Activated CD4-positive, alpha-beta T cell treated with anti-CD3 and anti-CD28 coated beads, Interleukin-2, amount 10 ng/mL, durations not matched to agents 24 days and 14 days (primary cell): ENCODE results near the gene MYO5C. TPM values are rescaled to one million over a fixed set of nuclear protein-coding genes. Genes with fewer than 3 reads are reported as not detected.
A peak's percentile ranks its signal among the peaks of the same experiment; 100 is the strongest.

ENCODE experiments used
- DNase-seq: peaks from one replicate; pipeline ENCODE4 v3.0.0; 2022
- H3K27ac Mint-ChIP-seq: one replicate; pipeline ENCODE4 v1.8.0; 2022; ENCODE audit warnings: mild to moderate bottlenecking, mixed read lengths
- H3K27me3 Mint-ChIP-seq: one replicate; pipeline ENCODE4 v1.8.0; 2022; ENCODE audit warnings: mixed read lengths
- H3K36me3 Mint-ChIP-seq: one replicate; pipeline ENCODE4 v1.8.0; 2022; ENCODE audit warnings: low read depth, mild to moderate bottlenecking, mixed read lengths
- H3K4me1 Mint-ChIP-seq: one replicate; pipeline ENCODE4 v1.8.0; 2021; ENCODE audit warnings: mixed read lengths
- H3K4me3 Mint-ChIP-seq: one replicate; pipeline ENCODE4 v1.8.0; 2022; ENCODE audit warnings: mild to moderate bottlenecking, moderate library complexity, mixed read lengths
- H3K9me3 Mint-ChIP-seq: one replicate; pipeline ENCODE4 v1.8.0; 2021; ENCODE audit warnings: mixed read lengths
- intact Hi-C: fragments of 100-400 bp; cut with micrococcal nuclease; formaldehyde crosslinking; loops from one replicate; pipeline ENCODE4 v1.15.1; 2023
- total RNA-seq: library from RNA; stranded (reverse); gene quantifications from 2 replicates; pipeline ENCODE4 v1.2.3, GENCODE V29; 2022

Gene MYO5C
- total RNA-seq, 1 donor from 2014 or later = 0.30 TPM

DNA sequence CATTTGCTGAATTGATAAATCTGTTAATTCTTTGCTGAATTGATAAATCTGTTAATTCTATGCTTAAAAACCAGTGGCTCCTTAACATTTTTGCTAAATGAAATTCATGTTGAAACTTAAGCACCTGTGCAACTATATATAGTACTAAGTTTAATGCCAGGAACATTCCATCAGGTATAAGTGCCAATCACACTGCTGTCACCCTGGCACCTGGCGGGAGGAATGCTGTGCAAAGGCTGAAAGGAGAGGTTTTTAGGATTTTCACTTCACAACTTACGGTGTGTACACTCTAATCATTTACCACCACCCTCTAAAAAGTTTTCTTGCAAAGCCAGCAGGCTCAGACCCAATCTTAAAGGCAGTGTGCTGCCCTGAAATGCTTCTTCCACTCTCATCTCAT is 33.5 kb upstream of the MYO5C start:
- no peak for DNase-seq
- Mint-ChIP-seq H3K36me3 (peaks cover 22% of the 10 kb centered on the region), H3K9me3 (no peaks in the 10 kb centered on the region), H3K4me1 (peaks cover 22% of the 10 kb centered on the region), H3K27ac (no peak overlapping the region), H3K4me3 (no peak overlapping the region), H3K27me3 (no peaks in the 10 kb centered on the region)
- intact Hi-C loops = no loop called here

DNA sequence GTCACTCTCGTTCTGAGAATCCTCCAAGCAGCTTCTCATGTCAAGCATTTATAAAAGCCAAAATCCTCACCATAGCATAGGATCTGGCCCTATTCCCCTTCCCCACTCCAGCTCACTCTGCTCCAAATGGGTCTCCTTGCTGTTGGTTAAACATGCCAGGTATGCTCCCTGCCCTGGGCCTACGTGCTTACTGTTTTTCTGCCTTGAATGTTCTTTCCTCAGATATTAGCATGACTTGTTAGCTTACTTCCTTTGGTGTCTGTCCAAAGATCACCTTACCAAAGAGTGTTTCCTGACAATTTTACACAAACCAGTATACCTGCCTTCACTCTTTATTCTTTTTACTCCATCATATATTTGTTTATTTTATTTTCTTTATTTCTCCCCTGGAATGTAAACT is 33.1 kb upstream of the MYO5C start:
- H3K27ac Mint-ChIP-seq = no peak overlapping the region

DNA sequence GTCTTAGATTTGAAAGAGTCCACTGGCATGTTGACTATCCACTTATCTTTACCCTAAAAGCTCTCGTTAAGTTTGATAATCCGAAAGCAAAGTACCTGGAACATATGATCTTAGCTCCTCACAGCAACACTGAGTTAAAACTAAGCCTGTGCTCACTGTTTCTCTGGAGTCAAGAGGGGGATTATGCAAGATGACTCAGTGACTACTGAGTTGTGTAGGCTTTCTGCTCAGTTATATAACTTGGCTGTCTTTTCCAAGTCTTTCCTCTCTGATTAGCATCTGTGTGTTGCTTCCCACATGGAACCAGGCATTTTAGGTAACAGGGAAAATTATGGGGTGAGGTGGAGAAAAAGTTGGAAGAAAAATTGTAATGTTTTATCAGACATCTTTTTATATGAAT is 31.2 kb upstream of the MYO5C start:
- Mint-ChIP-seq H3K9me3 (no peaks in the 10 kb centered on the region), H3K27me3 (no peaks in the 10 kb centered on the region)

More for the DNA sequence above, 33.1 kb upstream of the MYO5C start:
- Mint-ChIP-seq H3K36me3 (peaks cover 22% of the 10 kb centered on the region), H3K9me3 (no peaks in the 10 kb centered on the region), H3K27me3 (no peaks in the 10 kb centered on the region), H3K4me3 (no peak overlapping the region), H3K4me1 (peaks cover 22% of the 10 kb centered on the region)
- DNase-seq = no peak
- intact Hi-C loops = no loop called here

DNA sequence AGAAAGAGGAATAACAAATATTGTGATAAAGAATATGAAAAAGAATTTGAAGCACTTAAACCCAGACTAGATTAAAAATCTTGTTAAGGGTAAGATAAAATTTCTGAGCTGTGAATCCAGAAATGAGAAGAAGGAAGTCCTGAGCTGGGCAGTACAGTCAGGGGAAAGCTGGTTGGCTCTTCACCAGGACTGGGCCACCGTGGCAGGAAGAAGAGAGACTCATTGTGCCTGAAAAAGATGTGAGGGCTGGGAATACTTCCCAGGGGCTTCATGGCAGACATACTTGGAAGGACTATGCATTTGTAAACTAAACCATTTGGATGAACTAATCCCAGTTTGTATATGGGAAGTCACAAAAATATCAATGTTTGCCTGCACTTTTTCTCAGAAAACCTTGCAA is 28.5 kb upstream of the MYO5C start:
- Mint-ChIP-seq H3K4me3 (no peak overlapping the region), H3K27ac (no peak overlapping the region)

More for the DNA sequence above, 31.2 kb upstream of the MYO5C start:
- DNase-seq = no peak
- Mint-ChIP-seq H3K27ac (no peak overlapping the region), H3K4me3 (no peak overlapping the region), H3K36me3 (peaks cover 24% of the 10 kb centered on the region), H3K4me1 (peaks cover 10% of the 10 kb centered on the region)
- intact Hi-C loops = no loop called here

DNA sequence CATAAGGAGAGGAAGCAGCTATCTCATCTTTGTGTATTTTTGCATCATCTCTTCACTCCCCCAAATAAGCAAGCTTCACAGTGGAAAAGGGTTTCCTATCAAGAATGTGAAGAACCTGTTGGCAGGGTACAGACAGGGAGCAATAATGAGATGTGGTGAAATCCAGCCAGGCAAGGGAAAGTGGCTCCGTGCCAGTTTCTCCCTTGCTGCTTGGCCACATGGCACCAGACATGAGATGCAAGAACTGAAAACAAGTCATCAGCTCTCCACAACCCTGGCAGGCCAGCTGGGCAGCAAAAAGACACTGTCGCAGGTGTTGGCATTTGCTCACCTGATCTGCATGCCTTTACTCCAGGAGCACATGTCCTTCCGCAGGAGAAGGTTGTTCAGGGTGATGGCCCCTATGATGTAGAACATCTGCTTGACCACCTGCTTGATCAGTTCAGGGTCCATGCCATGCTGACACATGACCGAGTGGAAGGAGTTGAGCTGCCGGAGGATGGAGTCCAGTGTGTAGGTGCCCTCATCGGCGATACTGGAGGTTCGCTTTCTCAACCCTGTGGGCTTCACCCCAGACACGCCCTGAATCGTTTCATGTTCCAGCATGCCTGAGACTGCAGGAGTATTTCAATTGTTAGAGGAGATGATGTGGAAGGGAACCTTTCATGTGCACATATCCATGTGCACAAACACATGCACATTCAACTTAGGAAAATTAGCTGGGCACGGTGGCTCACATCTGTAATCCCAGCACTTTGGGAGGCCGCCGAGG is 23.3 kb upstream of the MYO5C start:
- peak; percentile 48 for DNase-seq
- no peaks in the 10 kb centered on the region for H3K9me3 Mint-ChIP-seq
- H3K27me3 Mint-ChIP-seq = no peaks in the 10 kb centered on the region
- H3K4me3 Mint-ChIP-seq = no peak overlapping the region
- no peaks in the 10 kb centered on the region for H3K4me1 Mint-ChIP-seq
- intact Hi-C loops = no loop called here
- H3K36me3 Mint-ChIP-seq = peaks cover 20% of the 10 kb centered on the region
- H3K27ac Mint-ChIP-seq = no peak overlapping the region

More for the DNA sequence above, 28.5 kb upstream of the MYO5C start:
- no peaks in the 10 kb centered on the region for H3K9me3 Mint-ChIP-seq
- peaks cover 26% of the 10 kb centered on the region for H3K36me3 Mint-ChIP-seq
- no peaks in the 10 kb centered on the region for H3K4me1 Mint-ChIP-seq
- H3K27me3 Mint-ChIP-seq = no peaks in the 10 kb centered on the region
- DNase-seq = no peak
- intact Hi-C loops = no loop called here

DNA sequence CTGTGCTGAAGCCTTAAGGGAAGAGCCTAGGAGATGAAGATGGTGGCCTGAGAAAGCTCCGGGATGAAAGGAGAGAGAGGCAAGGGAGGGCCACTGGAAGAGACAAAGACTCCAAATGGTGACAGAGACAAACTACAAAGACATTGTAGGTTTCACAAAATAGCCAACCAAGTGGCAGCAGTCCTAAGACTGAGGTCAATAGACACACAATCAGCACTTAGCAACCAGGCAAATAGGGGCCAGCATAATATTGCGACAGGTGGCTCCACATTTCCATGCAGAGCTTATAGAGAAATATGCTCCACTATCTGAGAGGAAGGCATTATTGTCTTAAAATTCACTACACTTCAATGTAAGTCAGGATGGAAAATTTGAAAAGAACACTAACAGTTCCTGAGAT is 22.1 kb upstream of the MYO5C start:
- no peaks in the 10 kb centered on the region for H3K4me1 Mint-ChIP-seq
- no peak for DNase-seq
- H3K9me3 Mint-ChIP-seq = no peaks in the 10 kb centered on the region
- intact Hi-C loops = no loop called here
- no peaks in the 10 kb centered on the region for H3K27me3 Mint-ChIP-seq
- peaks cover 26% of the 10 kb centered on the region for H3K36me3 Mint-ChIP-seq
- H3K27ac Mint-ChIP-seq = peak overlapping the region; percentile 49
- H3K4me3 Mint-ChIP-seq = no peak overlapping the region

DNA sequence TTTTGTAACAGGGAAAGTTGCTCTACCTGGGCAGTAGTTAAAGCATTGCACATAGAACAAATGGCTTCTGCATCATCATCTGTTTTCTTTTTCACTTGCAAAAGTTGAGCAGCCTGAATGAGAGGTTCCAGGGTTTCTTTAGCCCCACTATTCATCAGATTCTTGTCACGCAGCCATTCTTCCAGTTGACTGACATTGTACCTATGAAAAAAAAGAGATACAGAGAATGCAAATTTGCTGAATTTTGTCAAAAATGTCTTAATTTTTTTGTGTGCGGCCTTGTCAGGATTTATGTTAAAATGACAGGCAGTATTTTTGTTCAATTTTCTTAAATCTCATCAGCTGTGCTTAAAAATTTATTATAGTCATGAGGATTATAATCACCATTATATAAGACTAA is 21.4 kb upstream of the MYO5C start:
- Mint-ChIP-seq H3K4me1 (no peaks in the 10 kb centered on the region), H3K27me3 (no peaks in the 10 kb centered on the region), H3K27ac (no peak overlapping the region), H3K9me3 (no peaks in the 10 kb centered on the region), H3K36me3 (peaks cover 28% of the 10 kb centered on the region), H3K4me3 (no peak overlapping the region)
- no peak for DNase-seq
- intact Hi-C loops = no loop called here

DNA sequence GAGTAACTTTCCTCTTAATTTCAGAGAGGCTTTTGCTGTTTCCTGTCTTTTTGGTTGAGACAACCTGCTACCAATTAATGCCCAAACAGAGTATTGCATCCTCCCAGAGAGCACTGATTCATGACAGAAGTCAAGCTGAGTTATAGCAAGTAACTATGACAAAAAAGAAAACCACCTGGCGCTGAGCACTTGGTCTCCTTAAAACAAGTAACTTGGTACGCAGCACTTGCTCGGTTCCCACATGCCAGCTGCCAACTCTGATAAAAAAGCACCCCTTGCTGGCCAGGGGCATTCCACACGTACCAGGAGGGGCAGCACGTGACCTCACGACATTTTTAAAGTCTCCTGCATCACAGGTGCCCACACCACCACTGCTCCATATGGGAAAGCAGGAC is 13.5 kb upstream of the MYO5C start:
- no peaks in the 10 kb centered on the region for H3K27me3 Mint-ChIP-seq
- H3K4me1 Mint-ChIP-seq = no peaks in the 10 kb centered on the region
- intact Hi-C loops = no loop called here
- H3K9me3 Mint-ChIP-seq = no peaks in the 10 kb centered on the region
- no peak overlapping the region for H3K27ac Mint-ChIP-seq
- peaks cover 18% of the 10 kb centered on the region for H3K36me3 Mint-ChIP-seq
- no peak for DNase-seq
- H3K4me3 Mint-ChIP-seq = no peak overlapping the region

DNA sequence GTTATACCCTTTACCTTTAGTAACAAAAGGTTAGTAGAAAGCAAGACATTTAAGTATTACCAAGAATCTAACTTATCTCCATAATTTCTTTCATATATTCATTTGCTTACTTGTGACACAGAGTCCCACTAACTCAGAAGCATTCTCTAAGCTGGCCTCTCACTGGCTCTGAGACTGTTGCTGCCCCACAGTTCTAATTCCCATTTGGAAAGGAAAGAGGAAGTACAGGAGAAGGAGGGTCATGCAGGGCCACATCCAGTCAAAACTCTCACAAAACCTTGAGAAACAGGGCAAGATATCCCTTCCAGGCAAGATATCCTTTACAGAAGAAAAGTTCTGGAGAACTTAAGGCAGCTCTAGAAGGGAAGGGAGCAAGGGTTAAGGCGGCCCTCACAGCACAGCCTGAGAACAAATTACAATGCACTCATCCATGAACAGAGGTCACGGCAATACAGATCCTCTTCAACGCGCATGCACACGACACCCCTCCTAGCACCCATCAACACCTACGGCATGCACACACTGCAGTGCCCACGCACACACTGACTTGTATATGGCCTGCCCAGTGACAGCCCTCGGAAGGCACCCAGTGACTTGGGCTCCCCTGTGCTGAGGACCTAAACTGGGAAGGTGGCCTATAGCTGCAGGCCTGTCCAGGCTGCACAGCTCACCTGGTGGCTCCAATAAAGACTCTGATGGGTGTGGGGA is 13.0 kb upstream of the MYO5C start:
- Mint-ChIP-seq H3K27ac (no peak overlapping the region), H3K36me3 (peaks cover 19% of the 10 kb centered on the region), H3K4me1 (peaks cover 1% of the 10 kb centered on the region), H3K27me3 (no peaks in the 10 kb centered on the region), H3K9me3 (no peaks in the 10 kb centered on the region), H3K4me3 (no peak overlapping the region)
- intact Hi-C loops = no loop called here
- no peak for DNase-seq

DNA sequence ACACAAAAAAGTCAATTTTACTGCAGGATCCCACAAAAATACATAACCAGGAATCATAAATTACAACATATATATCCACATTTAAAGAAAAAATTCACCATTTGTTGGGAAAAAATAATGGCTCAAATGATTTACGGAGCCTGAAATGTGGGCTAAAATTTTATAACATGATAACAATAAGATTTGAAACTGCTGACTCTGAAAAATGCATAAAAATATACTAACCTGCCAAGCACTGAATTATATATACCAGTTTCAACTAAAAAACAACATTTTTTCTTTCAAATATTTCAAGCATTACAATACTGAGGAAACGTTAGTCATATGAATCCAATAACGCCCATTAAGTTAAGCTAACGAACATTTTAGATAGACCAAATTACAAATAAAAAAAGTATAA is 12.2 kb upstream of the MYO5C start:
- DNase-seq = no peak
- H3K4me1 Mint-ChIP-seq = peaks cover 9% of the 10 kb centered on the region
- no peak overlapping the region for H3K4me3 Mint-ChIP-seq
- H3K9me3 Mint-ChIP-seq = no peaks in the 10 kb centered on the region
- H3K27ac Mint-ChIP-seq = no peak overlapping the region
- peaks cover 13% of the 10 kb centered on the region for H3K36me3 Mint-ChIP-seq
- H3K27me3 Mint-ChIP-seq = no peaks in the 10 kb centered on the region
- intact Hi-C loops = no loop called here

DNA sequence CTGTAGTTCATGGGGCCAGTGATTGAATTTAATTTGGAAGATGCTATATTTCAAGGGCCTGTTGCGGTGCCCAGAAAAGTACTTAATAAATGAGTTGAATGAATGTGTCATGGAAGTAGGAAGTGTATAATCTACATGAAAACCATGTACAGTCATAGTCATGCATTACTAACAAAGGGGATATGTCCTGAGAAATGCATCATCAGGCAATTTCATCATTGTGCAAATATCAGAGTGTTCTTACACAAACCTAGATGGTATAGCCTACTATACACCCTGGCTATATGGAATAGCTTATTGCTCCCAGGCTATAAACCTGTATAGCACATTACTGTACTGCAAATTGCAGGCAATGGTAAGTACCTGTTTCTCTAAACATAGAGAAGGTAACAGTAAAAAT is 10.7 kb upstream of the MYO5C start:
- DNase-seq = no peak
- Mint-ChIP-seq H3K36me3 (peaks cover 9% of the 10 kb centered on the region), H3K9me3 (no peaks in the 10 kb centered on the region), H3K4me1 (peaks cover 13% of the 10 kb centered on the region), H3K4me3 (no peak overlapping the region), H3K27ac (no peak overlapping the region), H3K27me3 (peaks cover under 1% of the 10 kb centered on the region)
- intact Hi-C loops = no loop called here

DNA sequence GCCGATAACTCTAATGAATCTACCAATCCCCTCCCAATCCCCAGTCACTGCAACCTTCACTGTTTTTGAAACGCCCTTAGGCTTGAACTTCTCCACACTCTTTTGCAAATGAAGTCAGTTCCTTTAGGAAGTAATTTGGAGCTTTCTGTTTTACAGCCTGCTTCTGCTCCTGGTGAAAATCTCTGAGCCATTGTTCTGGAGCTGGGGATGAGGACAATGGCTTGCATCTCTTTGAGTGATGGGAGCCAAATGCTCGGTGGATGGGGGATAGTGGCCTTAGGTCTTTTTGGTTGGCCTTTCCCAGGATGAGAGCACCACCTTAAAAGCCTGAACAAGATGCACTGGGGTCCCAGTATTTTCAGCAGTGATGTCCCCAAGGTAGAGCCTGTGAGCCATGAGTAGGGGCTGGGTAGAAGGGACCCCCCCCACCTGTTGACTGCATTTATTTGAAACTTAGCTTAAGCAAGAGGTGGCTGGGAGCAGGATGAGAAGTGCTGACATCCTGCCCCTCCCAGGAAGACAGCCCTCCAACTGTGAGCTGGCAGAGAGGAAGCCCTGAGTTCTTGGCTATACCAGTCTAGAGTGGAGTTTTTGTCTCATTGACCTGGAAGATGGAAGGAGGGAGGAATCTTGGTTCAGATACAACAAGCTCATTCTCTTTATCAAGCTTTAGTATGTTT is 7.6 kb upstream of the MYO5C start:
- Mint-ChIP-seq H3K27ac (no peak overlapping the region), H3K4me1 (peaks cover 13% of the 10 kb centered on the region), H3K4me3 (no peak overlapping the region), H3K36me3 (peaks cover 5% of the 10 kb centered on the region), H3K9me3 (no peaks in the 10 kb centered on the region), H3K27me3 (peaks cover 14% of the 10 kb centered on the region)
- DNase-seq = no peak
- intact Hi-C loops = no loop called here

DNA sequence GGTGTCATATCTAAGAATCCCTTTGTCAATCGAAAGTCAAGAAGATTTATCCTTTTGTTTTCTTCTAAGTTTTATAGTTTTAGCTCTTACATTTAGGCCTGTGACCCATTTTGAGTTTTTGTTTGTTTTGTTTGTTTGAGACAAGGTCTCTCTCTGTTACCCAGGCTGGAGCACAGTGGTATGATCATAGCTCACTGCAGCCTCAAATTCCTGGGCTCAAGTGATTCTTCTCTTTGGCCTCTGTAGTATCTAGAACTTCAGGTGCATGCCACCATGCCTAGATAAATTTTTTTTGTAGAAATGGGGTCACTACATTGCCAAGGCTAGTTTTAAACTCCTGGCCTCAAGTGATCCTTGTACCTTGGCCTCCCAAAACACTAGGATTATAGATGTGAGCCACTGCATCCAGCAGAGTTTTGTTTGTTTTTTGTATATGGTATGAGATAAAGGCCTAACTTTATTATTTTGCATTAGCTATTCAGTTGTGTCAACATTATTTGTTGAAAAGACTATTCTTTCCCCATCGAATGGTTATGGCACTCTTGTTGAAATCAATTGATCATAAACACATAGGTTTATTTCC is 5.8 kb upstream of the MYO5C start:
- intact Hi-C loops = no loop called here
- H3K27me3 Mint-ChIP-seq = peaks cover 22% of the 10 kb centered on the region

More for the DNA sequence above, 5.8 kb upstream of the MYO5C start:
- peaks cover 13% of the 10 kb centered on the region for H3K4me1 Mint-ChIP-seq
- H3K27ac Mint-ChIP-seq = no peak overlapping the region
- no peak for DNase-seq
- no peaks in the 10 kb centered on the region for H3K9me3 Mint-ChIP-seq
- no peak overlapping the region for H3K4me3 Mint-ChIP-seq
- H3K36me3 Mint-ChIP-seq = peaks cover 5% of the 10 kb centered on the region
